NCI-H345 treated with DMSO at 0.1 percent for 48 hours (cell line): ENCODE data around the gene KLHL33.
"Not testable (repeated sequence)": the region's sequence is repeated elsewhere in the genome, so short reads cannot be mapped to it uniquely, and the experiment has no call there.

Experiments
- DNase-seq: peaks from one replicate; lab custom pipeline; 2025; ENCODE audit not compliant: unreplicated experiment; lab: John Stamatoyannopoulos, UW

The KLHL33 gene

DNA sequence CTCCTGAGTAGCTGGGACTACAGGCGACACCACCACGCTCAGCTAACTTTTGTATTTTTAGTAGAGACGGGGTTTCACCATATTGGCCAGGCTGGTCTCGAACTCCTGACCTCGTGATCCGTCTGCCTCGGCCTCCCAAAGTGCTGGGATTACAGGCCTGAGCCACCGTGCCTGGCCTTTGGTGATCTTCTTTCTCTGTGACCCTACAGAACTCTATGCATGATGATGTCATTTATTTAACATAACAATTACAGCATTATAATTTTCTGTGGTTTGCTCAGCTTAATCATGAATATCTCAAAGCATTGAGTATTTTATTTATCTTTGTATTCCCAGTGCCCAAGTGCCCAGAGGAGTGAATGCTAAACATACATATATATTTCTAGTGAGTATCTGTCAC is 16.9 kb upstream of the KLHL33 start:
- DNase-seq: not testable (repeated sequence)

DNA sequence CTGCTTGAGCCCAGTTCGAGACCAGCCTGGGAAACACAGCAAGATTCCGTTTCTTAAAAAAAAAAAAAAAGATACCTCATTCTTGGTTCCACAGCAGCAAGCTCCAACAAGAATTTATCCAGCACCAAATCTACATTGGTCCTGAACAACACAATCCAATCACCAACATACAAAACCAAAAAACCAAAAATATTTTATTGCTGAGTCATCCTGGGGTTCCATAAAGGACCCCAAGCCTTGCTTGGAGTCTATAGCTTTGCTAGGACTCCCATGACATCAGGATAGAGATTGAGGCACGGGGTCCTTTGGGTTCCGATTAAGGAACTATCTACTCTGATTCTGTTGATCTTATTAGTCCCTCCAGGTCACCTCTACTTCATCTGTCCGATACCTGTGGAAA is 10.9 kb upstream of the KLHL33 start:
- no peak for DNase-seq

DNA sequence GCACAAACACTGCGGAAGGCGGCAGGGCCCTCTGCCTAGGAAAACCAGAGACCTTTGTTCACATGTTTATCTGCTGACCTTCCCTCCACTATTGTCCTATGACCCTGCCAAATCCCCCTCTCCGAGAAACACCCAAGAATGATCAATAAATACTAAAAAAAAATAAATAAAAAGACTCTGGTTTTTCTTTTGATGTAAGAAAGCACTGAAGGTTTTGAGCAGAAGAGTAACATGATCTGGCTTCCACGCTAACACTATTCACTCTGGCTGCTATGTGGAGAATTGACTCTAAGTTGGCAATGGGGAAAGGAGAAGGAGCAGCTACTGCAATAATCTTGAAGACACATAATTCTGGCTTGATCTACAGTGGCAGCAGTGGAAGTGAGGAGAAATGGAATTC is 7.7 kb upstream of the KLHL33 start:
- not testable (repeated sequence) for DNase-seq

DNA sequence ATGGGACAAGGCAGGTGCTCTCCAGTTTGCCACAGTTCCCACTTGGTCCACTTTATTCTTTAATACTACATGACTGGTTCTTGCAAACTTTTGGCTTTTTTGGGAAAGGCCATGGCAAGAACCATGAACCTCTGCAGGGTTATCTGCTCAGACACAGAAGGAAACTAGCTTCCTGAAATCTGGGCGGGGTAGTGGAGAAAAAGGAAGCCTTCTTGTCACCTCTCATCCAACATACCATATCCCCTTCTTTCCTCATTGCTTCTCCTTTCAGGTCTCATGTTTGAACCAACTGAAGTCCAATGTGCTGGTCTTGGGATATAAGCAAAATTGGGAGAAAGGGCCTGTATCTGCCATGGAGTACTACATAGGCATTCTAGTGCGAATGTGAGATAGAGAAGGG is 5.5 kb upstream of the KLHL33 start:
- no peak for DNase-seq

DNA sequence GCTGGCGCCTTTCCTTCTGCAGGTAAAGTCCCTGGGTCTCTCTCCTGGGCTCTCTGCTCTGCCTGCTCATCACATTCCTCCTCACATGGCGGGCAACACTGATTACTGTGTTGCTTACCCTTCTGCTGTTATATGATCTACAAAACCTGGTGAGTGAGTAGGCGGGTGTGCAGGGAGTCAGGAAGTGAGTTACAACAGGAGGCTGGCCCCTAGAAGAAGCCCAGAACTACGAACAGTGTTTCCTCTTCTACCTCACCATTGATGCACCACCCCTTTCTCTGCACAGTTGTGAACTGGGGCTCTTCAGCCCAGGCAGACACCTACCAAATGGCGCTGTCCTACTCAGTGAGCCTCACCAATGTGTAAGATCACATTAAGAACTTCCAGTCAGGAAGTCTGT is 4.9 kb upstream of the KLHL33 start:
- DNase-seq: no peak

DNA sequence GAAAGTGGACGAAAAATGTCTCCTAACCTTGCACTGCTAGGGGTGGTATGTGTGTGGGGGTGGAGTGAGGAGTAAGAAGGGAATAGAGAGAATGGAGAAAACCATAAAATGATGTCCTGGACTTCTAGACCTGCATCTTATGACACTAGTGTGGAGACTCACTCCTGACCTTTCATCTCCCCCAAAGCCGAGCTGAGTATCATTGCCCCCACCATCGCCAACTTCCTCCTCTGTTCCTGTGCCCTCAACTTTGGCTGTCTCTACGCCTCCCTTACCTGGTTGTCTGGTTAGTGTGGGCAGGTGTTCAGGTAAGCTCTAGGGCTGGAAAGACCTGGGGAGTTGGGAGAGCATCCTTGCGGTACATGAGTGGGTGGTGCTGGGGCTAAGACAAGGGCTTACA is 4.5 kb upstream of the KLHL33 start:
- DNase-seq: no peak

DNA sequence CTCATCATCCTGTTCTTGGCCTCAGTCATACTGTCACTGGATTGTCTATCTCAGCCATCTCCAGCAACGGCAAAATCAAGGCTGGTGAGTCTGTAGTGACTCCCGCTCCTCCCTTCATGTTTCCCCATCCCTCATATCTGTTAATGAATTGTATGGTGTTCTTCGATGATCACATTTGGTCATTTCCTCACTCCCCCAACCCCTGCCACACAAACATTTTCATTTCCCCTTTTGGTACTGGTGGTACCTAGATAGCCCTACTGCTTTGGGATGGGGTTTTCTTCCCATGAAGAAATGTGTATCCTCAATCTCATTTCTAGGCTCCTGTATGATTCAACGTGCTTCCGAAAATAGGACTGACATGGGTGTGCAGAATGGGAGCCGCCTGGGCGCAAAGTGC is 2.7 kb upstream of the KLHL33 start:
- no peak for DNase-seq

DNA sequence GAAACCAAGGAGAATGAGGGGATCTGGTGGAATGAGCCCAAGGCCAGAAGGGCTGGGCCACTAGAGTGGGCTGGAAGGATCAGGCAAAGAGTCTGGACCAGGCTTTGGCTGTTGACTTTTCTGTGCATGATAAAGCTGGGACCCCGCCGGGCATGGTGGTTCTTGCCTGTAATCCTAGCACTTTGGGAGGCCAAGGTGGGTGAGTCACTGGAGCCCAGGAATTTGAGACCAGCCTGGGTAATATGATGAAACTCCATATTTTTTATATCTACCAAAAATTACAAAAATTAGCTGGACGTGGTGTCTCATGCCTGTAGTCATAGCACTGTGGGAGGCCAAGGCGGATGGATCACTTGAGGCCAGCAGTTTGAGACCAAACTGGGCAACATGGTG is 393 bp upstream of the KLHL33 start:
- DNase-seq: no peak

DNA sequence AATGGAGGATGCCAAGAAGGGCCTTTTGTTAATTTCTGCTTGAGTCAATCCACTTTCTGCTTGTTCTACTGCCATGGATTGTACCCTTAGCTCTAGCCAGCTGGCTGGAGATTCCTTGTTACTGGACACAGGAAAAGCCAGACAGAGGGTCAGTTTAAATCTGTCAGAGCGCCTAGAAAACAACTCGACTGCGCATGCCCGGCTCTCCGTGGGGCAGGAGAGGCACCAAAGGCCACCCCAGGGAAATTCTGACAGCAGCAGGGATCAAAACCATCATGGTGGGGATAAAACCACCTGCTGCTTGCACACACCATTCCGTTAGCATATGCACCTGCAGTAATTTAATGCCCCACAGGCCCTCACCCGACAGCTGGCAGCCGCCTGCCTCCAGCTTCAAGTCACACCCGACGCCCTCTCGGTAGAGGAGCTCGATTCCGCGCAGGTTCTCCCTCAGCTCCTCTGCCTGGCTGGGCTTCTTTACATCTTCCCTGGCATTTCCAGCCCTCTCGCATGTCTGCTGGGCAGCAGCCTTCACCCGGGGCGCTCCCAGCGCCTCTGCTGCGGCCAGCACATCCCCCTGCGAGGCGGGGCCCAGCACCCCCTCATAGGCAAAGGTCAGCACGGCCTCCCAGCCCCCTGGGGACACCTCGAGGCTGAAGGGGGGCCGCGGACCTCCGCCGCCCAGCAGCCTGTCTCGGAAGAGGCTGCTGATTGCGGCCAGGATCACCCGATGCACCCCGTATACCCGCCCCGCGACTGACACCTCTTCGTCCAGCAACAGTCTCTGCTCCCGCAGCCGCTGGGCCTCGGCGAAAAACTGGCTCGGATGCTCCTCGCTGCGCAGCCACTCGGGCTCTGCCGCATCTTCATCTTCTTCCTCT is 1.0 kb downstream of the KLHL33 start:
- DNase-seq: no peak

DNA sequence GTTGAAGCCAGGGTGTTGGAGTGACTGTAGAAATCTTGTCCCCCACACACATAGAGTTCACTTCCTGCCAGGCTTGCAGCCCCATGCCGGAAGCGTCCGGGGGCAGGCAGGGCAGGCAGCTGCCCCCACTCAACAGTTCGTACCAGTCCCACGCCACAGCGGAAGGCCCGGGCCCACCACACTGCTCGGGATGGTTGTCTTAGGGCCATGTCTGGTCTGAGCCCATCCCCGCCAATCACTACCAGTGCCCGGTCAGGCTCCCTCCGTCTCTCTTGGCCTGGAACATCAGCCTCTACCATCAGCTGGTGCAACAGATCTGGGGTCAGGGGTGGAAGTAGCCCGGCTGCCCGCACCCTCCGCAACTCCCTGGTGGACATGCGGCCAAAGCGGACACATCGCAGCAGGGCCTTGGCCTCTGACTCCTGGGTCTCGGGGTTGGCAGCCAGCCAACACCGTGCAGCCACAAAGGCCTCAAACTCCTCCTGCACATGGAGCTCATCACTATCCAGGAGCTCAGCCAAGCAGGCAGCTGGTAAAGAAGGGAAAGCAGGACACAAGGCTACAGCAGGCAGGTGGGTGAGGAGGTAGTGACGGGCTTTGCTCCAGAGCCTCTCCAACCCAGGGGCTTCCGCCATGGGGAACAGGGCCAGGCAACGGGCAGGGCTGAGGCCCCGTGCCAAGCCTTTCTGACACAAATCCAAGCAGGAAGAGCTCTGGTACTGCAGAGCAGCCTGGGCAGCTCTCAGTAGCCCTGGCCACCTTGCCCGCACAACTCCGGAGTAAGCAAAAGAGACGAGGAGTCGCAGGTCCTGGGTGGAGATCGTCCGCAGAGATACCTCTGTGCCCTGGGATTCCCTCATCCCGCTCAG is 5.9 kb downstream of the KLHL33 start:
- no peak for DNase-seq

DNA sequence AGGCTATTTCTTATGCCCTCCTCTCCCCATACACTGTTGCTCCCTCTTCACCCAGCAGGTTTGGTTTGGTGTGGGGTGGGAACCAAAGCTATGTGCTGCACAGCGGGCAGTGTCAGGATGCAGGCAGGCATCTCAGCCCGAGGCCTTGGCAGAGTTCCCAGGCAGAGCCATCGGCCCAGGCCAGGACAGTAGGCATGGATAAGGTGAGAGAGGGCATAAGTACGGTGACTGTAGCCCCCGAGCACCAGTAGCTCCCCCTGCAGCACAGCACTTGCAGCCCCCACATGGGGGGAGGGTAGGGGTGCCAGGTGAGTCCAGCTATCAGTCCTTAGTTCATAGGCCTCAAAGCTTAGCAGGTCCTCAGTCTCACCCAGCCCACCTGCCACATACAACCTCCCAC is 7.2 kb downstream of the KLHL33 start:
- DNase-seq: no peak

DNA sequence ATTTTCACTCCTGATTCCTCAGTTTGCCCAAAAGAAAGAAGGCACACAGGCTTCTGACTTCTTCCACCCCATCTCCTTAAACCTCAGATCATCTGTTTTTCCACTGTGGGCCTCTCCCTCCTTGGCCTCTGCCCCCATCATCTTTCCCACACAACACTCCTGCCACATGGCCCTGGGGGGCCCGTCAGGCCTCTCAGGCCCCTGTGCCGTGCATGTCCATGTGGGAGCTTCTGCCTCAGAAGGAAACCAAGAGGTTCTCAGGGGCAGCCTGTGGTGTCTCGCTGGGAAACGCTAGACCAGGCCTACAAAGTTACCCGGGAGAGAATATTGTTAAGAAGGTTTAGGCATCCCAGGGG is 8.0 kb downstream of the KLHL33 start:
- no peak for DNase-seq

DNA sequence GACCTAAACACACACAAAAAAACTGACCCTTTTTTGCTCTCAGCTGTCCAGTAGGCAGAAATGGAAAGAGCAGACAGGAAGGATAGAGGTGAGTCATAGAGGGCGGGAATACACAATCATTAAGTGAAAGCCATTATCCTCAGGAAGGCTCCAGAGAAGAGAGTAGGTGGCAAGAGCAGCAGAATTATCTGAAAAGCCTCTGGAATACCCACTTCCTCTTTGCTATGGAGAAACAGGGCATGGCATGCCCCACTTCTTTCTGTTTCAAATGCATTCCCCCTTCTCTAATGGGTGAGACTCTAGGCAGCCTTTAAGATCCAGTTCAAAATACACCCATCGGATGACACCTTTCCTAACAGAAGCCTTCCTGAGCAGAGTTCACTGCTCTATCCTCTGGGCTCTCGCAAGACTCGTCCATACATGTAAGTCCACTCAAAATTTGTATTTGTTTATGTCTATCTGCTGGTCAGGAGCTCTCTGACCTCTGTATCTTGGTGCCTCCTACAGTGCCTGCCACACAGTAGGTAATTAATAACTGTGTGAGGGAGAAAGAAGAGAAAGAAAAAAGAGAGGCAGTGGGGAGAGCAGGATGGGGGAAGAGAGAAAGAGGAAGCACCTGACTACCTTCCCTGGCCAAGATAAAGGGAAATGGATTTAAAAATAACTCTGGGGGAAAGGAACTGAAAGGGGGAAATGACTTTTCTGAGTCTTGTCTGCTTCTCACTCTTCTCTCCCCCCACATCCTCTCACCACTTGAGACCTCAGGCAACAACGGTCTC is 8.5 kb downstream of the KLHL33 start:
- DNase-seq: no peak

DNA sequence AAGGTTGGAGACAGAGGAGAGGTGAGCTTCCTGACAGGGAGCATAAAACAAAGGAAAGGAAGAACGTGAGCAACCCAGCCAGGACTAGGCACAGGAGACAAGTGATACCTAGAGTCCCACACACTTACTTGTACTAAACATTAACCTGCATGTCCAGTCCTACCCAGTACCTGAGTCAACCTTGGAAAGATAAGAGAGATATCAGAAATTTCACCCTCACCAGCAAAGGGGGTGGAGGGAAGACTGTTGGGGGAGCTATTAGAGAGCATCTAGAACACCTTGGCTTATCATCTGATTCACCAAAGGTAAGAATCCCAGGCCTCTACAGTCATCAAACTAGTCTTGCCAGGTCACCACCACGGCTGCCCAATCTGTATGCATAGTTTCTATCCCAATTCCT is 11.1 kb downstream of the KLHL33 start:
- no peak for DNase-seq

DNA sequence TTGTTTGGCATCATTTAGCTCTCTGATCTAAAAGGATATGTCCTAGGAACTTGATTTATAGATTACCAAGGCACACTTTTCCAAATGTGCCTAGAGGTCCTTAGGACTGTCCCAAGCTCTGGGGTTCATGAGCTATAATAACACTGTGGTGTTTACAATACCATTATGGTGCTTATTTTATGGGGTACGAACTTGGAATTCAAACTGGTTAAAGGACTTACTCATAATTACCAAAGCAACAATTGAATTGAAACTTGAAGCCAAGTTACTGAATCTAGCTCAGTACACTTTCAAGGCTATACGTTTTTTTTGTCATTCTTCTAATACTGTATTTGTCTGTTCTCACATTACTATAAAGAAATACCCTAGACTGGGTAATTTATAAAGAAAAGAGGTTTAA is 13.1 kb downstream of the KLHL33 start:
- DNase-seq: no peak

DNA sequence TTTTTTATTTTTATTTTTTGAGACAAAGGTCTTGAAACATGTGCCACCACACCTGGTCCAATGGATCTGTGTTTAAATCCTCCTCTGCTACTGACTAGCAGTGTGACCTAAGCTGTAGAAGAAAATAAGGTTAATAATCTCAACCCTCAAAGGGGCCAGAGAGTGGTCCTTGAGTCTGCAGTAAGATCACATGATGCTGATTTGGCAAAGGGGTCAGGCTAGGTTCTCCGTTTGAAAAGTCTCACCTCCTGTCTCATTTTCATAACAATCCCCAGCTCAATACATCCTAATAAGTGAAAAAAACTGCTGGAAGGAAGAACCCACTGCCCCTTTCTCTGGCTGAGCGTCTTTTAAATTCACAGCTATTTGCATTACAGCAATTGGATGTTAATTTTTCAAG is 14.7 kb downstream of the KLHL33 start:
- no peak for DNase-seq

DNA sequence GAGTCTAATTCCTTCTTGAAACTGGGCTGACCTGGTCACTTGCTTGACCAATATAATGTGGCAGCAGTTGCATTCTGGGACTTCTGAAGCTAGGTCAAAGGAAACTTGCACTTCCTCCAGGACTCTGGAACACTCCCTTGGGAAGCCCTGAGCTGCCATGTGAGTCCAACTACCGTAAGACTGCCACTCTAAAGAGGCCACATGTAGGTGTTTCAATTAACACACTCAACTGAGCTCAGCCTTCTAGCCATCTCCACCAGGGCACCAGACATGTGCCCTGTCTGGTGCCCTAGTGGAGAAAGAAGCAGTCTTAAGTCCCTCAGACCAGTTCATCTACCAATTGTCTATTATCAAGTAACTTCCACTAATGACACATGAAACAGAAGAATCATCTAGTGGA is 16.5 kb downstream of the KLHL33 start:
- DNase-seq: no peak

DNA sequence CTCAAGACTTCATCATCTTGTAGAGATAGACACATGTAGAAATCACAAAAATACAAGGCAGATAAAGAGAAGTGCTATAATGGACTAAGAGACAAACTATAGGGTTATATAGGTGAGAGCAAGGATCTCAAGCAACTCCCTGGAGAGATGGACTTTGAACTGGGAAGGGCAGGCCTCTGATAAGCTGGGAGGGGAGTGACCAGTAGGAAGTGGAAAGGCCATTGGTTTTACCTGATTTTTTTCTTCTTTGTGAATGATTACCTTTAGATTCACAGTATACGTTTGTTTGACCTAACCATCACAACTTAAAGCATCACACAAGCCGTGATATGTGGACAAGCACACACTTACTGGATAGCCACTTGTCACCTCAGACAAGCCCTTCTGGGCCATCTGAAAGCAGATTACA is 17.5 kb downstream of the KLHL33 start:
- DNase-seq: no peak

DNA sequence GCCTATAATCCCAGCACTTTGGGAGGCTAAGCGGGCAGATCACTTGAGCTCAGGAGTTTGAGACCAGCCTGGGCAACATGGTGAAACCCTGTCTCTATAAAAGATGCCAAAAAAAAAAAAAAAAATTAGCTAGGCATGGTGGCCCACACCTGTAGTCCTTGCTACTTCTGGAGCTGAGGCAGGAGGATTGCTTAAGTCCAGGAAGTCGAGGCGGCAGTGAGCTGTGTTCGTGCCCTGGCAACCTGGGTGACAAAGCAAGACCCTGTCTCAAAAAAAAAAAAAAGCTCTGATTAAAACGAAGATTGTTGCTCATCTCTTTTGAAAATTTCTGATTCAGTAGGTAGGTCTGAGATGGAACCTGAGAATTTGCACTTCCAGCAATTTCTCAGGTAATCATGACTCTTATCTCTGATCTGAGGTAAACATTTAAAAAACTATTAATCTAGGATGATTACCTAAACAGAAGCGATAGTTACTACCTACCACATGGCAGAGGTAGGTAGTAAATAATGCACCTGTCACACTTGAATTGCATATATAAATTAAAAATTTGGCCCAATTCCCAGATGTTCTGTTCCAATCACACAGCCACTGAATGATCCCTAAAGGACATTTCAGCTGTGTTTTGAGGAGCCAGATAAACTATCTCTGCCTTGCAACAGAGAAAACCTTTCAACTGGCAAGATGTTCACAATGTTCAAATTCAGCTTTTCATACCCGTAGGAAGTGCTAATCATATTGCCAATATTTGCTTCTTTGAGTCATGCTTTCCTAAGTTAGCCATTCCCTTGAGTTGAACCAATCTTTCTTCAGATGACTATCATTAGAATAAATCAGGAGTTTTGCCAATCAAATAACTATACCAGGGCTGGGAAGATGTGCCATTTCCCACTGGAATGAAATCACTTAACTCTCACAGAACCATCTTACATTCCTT is 18.4 kb downstream of the KLHL33 start:
- DNase-seq: no peak

DNA sequence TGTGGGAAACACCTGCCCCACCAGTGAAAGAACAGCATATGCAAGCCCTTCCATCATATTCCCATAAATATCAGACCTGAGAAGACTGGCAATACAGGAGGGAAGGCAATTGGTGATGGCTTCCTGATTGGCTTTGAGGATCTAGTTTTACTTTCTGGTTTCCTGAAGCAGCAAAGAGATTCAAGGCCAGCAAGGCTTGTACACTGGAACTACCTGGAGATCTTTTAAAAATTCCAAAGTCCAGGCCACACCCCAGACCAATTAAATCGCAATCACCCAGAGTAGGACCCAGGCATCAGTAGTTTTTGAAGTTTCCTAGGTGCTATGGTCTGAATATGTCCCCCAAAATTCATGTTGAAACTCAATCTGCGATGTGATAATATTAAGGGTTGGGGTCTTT is 19.7 kb downstream of the KLHL33 start:
- DNase-seq: no peak
